ENCODE measurements around the gene ST8SIA1. TPM values are rescaled to one million over a fixed set of nuclear protein-coding genes. Genes with fewer than 3 reads are reported as not detected.

ST8SIA1 gene
- total and polyA plus RNA-seq, 2 of the 4 experiments (the other 2 are of a cell fraction): not detected

DNA sequence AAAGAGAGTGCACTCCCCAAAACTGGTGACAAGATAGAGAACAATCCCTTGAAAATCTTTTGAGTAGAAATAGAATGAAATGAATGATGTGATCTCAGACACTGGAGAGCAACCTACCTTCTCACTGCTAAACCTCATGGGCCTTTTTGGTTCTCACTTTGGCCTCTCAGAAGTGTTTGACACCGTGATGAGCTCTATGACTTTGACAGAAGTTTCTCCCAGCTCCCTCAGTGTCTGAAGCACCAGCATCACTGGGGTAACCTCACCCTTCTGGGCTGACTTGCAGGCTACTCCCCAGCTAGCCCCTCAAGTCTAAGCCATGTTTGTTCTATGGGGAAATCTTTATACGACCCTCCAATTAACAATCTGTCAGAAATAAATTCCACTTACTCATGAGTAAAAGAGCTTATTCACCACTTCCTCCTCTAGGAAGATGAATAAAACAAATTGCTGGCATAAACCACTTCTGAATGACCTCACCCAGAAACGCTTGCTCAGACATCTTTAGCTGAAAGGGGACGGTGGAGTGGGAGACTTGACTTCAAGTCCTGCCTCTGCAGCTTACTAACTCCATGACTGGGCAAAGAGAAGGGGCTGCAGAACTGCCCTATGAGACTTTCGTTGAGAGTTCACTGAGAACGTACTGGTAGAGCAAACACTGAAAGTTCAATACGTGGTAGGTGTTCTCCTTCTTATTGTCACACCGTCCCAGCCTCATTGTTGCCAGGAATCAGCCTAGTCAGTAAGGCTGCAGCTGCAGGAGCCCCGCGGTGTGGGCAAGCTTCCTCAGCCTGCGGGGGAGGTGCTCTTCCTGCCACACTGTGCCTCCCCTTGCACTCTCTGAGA is 46.5 kb downstream of the ST8SIA1 start:
- H2BK5ac ChIP-seq (ENCODE audit: low read depth, low read length, poor library complexity, severe bottlenecking): no peak overlapping the region
- no peaks in the 10 kb centered on the region for H3K9me3 ChIP-seq (ENCODE audit: control insufficient read depth, insufficient read depth, low read length)
- peak overlapping the region; percentile 29; the same call in 1 of the 2 replicates for H2AK5ac ChIP-seq (ENCODE audit: low read depth, low read length)
- CTCF ChIA-PET: interaction anchor here (0.6 to 0.9 kb wide), 2 partner anchors 47 to 837 kb away, joined by 3 read pairs; no protein-coding TSS in a partner anchor
- peak overlapping the region; percentile 64 for H2AFZ ChIP-seq (replicated peaks; ENCODE audit: low read length, poor library complexity)
- H2BK15ac ChIP-seq (ENCODE audit: low read depth, low read length): no peak overlapping the region; the same call in 2 of the 3 replicates
- intact Hi-C loops (cut with micrococcal nuclease) (no loop called here), dilution Hi-C loops (cut with HindIII; ENCODE audit: low sequenced_read_pairs, unreplicated experiment) (no loop called here), in situ Hi-C loops (cut with MboI; ENCODE audit: low sequenced_read_pairs) (no loop called here)
- TF ChIP-seq NFE2L2 (IDR thresholded peaks at IDR 0.05; ENCODE audit: low read depth, low read length) (0 out of 2 replicates have a peak, but pooled peaks have one; percentile 16), RFX5 (IDR thresholded peaks at IDR 0.05; ENCODE audit: low read depth, low read length) (no peak), MAFK (IDR thresholded peaks at IDR 0.05; ENCODE audit: low read depth, low read length) (peak; percentile 42; the same call in 1 of the 2 replicates)
- H3K4me3 ChIP-seq (ENCODE audit: insufficient read depth, low read depth, low read length): no peak overlapping the region
- no peak overlapping the region for H3K9ac ChIP-seq (ENCODE audit: low read depth, low read length)
- no peaks in the 10 kb centered on the region for H3K36me3 ChIP-seq (ENCODE audit: control insufficient read depth, insufficient read depth, low read length)
- no peak overlapping the region for H3K4me2 ChIP-seq (ENCODE audit: low read depth, low read length)
- no peak overlapping the region for H3K23ac ChIP-seq (ENCODE audit: low read depth, low read length)
- POLR2A ChIA-PET (ENCODE audit: unreplicated experiment): no interaction called here
- no peak overlapping the region for H2BK120ac ChIP-seq (ENCODE audit: low read depth, low read length)
- H4K20me1 ChIP-seq (ENCODE audit: insufficient read depth, low read length): no peaks in the 10 kb centered on the region
- peaks cover 8% of the 10 kb centered on the region for H3K4me1 ChIP-seq (ENCODE audit: control insufficient read depth, insufficient read depth, low read length)
- 0 out of 2 replicates have a peak, but pooled peaks cover 3% of the 10 kb centered on the region for H3K9me1 ChIP-seq (ENCODE audit: insufficient read depth, low read length)
- H4K5ac ChIP-seq (ENCODE audit: low read depth, low read length): no peak overlapping the region
- no peak overlapping the region for H3K56ac ChIP-seq (ENCODE audit: extremely low read depth, insufficient read depth, low read length)
- ATAC-seq (ENCODE audit: low read depth): peak; percentile 33; the same call in 1 of the 2 replicates
- no peak overlapping the region for H3K27ac ChIP-seq (ENCODE audit: insufficient read depth, low read length)
- peak; percentile 70 for DNase-seq
- H3K18ac ChIP-seq (ENCODE audit: low read depth, low read length): no peak overlapping the region
- 60% methylated on average over 4 of the region's 11 CpGs; no CpG with 5 or more reads in 1 of the 2 experiments for WGBS, 2 experiments (ENCODE audit: extremely low coverage in 2 of 2, insufficient read length in 1 of 2)
- peak overlapping the region; percentile 19 for H3K14ac ChIP-seq (replicated peaks; ENCODE audit: low read depth, low read length)
- no TSS peak for BruUV-seq (replicated peaks)
- H3K27me3 ChIP-seq (ENCODE audit: control insufficient read depth, insufficient read depth, low read length): peaks cover 2% of the 10 kb centered on the region; the same call in 1 of the 2 replicates
- H2BK20ac ChIP-seq (ENCODE audit: low read depth, low read length): peak overlapping the region; percentile 24; the same call in 1 of the 2 replicates
- H4K8ac ChIP-seq (ENCODE audit: low read depth in 2 of 2, low read length in 2 of 2): 0 out of 4 replicates have a peak overlapping the region, but pooled peaks of 1 of the 2 experiments have one; percentile 34
- 0 out of 2 replicates have a peak overlapping the region, but pooled peaks have one; percentile 9 for H3K4ac ChIP-seq (ENCODE audit: low read depth, low read length)
- H2AK9ac ChIP-seq (replicated peaks; ENCODE audit: low read depth, low read length, poor library complexity): no peak overlapping the region
- no peak overlapping the region for H4K91ac ChIP-seq (ENCODE audit: insufficient read depth, low read depth, low read length)
- no peaks in the 10 kb centered on the region for H3K79me1 ChIP-seq (ENCODE audit: low read depth in 1 of 2, low read length in 2 of 2)
